Inflammatory macrophage treated with lipopolysaccharide for 4 hours (primary cell): ENCODE results near the gene DPH2.

ENCODE experiments used
- DNase-seq: peaks from one replicate; pipeline ENCODE4 v3.0.0-alpha.2; 2020

Gene DPH2

DNA sequence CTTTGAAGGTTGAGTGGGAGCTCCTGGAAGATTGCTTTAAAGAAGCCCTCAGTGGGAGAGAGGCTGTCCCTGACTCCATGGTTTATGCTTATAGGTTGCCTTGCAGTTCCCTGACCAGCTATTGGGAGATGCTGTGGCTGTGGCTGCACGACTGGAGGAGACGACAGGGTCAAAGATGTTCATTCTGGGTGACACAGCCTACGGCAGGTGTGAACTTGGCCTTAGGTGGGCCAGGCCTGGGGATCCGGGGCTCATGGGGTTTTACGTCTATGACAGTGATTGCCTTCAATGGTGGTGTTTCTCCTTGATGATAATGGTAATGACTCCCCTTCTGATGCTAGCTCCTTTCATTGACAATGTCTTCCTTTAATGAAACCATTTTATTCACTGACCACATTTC, 692 bp downstream of the DPH2 start:
- no peak for DNase-seq

- no peak for DNase-seq
Measured at GRCh38 chr1:43970911-43971310, 1.1 kb downstream of the DPH2 start.

DNA sequence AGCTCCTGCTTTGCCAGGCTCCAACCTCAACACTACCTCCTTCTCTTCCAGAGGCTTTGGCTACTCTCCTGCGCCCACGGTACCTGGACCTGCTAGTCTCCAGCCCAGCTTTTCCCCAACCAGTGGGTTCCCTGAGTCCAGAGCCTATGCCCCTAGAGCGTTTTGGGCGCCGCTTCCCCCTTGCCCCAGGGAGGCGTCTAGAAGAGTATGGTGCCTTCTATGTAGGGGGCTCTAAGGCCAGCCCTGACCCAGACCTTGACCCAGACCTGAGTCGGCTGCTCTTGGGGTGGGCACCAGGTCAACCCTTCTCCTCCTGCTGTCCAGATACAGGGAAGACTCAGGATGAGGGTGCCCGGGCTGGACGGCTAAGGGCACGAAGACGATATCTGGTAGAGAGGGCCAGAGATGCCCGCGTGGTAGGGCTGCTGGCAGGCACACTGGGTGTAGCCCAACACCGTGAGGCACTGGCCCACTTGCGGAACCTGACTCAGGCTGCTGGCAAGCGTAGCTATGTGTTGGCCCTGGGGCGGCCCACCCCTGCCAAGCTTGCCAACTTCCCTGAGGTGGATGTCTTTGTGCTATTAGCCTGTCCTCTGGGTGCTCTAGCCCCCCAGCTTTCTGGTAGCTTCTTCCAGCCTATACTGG, 1.6 kb downstream of the DPH2 start:
- DNase-seq = no peak

GRCh38 chr1:43973981-43974442, 4.2 kb downstream of the DPH2 start:
- DNase-seq = no peak

DNA sequence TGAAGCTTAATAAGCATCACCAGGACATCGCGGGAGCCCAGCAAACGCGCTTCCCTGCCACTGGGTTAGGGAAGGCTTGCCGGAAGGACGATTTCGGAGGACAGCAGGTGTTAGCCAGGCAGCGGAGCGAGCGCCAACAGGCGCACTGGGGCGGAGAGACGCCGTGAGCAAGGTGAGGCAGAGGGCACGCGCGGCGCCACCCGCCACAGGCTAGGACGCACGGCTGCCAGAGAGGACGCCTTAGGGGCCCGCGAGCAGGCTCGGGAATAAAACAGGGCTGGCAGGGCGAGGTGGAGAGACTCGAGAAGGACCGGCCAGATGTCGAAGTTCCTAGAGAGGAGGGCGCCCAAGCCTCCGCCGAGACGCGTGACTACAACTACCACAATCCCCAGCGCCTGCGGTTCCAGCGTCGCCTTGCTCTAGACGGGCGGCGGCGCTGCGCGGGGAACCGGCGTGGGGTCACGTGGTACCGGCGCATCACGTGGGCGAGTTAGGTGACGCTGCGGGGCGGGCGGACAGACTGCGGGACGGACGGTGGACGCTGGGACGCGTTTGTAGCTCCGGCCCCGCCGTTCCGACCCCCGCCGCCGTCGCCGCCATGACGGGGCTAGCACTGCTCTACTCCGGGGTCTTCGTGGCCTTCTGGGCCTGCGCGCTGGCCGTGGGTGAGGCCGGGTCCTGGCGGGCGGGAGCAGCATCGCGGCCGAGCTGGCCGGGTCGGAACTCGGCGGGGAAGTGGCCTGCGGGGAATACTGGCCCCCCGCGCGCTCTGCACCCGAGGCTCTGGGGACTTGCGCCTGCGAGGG, 4.8 kb downstream of the DPH2 start, which contains the start of gene ATP6V0B:
TSS of gene ATP6V0B (plus strand) at position 518 of the 806 bp plus-strand sequence. CDS start at position 599, 81 bp downstream.
- peak; percentile 97 for DNase-seq

GRCh38 chr1:43975249-43975961, 5.6 kb downstream of the DPH2 start:
- DNase-seq = peak; percentile 88

DNA sequence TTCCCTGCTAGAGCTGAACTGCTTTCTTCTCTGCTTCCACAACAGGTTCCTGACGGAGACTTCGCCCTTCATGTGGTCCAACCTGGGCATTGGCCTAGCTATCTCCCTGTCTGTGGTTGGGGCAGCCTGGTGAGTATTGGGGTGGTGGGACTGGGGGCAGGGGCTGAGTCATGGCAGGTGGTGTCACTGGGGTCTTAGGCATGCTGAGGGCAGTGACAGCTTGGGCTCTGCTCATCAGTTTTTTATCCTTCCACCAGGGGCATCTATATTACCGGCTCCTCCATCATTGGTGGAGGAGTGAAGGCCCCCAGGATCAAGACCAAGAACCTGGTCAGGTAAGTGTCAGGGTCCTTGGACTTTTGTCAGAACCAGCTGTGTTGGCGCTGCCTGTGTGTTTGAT, 6.2 kb downstream of the DPH2 start:
- no peak for DNase-seq

DNA sequence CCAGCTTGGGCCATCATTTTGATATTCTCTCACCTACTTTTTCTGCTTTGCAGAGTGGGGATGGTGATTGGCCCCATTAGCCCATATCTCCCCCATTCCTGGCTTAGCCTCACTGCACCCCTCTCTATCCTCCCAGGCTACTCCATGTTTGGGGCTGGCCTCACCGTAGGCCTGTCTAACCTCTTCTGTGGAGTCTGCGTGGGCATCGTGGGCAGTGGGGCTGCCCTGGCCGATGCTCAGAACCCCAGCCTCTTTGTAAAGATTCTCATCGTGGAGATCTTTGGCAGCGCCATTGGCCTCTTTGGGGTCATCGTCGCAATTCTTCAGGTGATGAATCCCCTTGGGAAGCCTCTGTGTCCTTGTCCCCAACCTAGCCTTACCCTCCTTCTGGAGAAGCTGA, 7.1 kb downstream of the DPH2 start:
- no peak for DNase-seq

- DNase-seq = peak; percentile 29
Measured at GRCh38 chr1:43977376-43978263, 7.8 kb downstream of the DPH2 start.

DNA sequence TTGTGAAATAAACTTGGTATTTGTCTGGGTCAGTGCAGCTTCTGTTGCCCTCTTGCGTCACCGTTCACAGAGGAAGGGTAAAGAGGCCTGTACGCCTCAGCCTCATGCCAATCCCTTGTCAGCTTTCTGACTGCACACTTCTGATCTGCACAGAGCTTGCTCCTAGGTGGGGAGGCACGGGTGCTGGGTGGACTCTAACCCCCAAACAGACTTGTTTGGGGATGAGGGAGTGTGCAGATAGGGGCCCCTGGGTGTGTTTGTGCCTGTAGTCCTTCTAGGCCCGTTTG, 8.4 kb downstream of the DPH2 start:
- DNase-seq = no peak

GRCh38 chr1:43978551-43979260, 8.9 kb downstream of the DPH2 start, which contains the start of gene B4GALT2:
Gene B4GALT2 (plus strand): TSS chr1:43979210. CDS start chr1:43981161, 1,951 bp downstream.
- DNase-seq = no peak

DNA sequence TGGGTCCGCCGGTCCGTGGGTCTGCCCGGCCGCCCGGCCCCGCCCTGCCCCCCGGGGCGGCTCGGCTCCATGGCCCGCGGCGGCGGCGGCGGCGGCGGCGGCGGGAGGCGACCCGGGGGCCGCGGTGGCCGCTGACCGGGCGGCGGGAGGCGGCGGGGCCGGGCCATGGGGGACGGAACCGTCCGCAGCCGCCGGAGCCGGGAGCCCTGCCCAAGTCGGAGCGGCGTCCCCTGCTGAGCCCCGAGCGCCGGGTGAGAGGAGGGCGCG, 9.4 kb downstream of the DPH2 start:
- DNase-seq = no peak

DNA sequence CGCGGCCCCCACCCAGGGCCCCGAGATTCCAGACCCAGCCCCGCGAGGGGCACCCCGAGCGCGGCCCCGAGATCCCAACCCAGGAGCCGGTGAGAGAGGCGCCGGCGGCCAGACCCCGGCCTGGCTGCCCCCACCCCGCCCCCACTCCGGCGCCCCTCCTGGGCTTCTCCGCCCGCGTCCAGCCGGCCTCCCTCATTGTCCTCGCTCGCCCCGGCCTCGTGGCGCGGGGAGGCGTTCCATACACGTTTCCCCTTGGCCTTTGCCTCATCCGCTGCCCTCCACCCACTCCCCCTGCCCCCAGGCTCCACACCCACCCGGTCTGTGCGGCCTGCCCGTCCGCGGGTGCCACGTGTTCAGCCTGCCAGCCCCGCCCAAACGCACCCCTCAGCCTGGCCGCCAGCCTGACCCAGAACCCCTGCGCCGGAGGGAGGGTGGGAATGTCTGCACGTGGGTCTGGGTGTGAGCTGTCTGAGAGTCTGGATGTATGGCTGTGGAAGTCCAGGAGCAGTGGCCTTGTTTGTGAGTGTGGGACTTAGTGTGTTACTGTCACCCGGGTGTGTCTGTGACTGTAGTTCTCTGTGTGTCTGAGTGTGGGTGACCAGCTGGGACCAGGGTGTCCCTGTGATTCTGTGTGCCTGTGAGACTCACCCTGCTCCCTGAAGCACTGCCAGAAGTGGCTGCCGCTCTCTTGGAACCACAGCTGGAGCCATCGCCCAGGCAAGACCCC, 9.9 kb downstream of the DPH2 start:
- DNase-seq = no peak

DNA sequence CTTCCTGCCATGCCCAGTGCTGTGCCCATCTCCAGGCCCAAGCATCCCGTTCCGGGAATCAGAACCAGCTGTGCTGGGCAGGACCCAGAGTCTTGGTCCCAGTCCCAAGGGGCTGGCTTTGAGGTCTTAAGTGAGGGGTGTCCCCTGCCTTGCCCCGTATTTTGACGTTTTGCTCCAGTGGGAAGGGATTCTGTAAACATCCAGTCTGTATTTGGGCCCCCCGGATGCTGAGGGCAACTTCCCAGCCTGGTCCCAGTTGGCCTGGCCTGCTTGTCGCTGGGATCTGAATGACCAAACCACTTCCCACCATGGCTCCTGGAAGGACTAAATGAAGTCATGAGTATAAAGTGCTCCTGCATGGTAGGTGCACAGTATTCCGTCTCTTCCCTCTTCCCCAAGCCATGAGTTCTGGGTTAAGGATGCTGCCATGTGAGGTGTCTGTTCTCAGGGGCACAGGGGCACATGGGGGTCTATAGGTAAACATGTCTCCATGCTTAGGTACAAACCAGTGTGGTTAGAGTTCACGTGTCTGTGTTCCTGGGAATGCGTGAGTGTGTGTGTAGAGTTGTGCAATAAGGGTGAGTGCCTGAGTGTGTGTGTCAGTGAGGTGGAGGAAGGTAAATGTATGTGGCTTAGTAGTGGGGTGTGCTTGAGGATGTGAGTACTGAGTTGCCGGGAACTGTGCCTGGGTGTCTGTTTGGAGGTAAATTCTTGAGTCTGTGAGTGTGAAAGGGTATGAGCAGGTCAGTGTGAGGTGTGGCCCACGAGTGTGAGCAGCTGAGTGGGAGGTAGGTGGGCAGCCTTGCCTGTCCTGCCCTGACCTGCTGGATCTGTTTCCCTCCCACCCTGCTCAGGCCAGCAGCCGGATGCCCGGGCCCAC, 10.7 kb downstream of the DPH2 start:
- no peak for DNase-seq

GRCh38 chr1:43981135-43981491, 11.3 kb downstream of the DPH2 start:
- DNase-seq = no peak

DNA sequence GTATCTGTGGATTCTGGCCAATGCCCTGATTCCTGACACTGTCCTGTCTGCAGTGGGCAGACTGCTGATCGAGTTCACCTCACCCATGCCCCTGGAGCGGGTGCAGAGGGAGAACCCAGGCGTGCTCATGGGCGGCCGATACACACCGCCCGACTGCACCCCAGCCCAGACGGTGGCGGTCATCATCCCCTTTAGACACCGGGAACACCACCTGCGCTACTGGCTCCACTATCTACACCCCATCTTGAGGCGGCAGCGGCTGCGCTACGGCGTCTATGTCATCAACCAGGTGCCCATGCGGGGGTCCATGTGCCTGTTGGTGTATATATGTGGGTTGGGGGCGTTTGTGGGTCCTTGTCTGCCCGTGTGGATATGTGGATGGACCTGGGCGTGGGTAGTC, 11.8 kb downstream of the DPH2 start:
- no peak for DNase-seq

DNA sequence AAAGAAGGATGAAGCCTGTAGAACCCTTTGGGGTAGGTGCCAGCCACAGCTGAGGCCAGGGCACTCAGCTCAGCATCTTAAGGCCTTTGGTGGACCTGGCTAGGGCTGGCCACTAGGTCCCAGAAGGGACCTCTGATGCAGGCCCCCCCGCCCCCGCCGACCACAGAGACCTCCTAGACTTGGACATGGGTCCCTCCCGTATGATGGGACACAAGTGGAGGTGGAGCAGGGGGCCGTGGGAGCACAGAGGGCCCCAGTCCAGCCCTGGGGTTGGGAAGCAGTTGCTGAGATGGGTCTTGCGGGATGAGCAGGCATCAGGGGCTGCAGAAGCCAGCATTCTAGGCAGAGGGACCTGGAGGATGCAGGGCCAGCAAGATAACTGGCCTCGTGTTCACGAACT, 12.4 kb downstream of the DPH2 start:
- no peak for DNase-seq

GRCh38 chr1:43982808-43983207, 13.0 kb downstream of the DPH2 start:
- DNase-seq = peak; percentile 52

- DNase-seq = no peak
Measured at GRCh38 chr1:43983253-43983899, 13.6 kb downstream of the DPH2 start.

DNA sequence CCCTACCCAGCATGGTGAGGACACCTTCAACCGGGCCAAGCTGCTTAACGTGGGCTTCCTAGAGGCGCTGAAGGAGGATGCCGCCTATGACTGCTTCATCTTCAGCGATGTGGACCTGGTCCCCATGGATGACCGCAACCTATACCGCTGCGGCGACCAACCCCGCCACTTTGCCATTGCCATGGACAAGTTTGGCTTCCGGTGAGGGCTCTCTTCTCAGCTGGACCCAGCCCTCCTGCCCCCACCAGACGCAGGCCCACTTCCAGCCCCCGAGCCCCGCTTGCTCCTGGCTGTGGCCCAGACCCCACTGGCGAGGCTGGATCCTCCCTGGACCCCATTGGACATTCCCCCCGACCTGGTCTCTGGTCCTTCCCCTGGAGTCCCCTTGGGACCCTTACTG, 15.0 kb downstream of the DPH2 start:
- DNase-seq = no peak
